Peyer's patch (tissue), 4 donors: Measurements from ENCODE around the gene SREK1.

ENCODE experiments used
- CTCF ChIP-seq, 6 experiments: fragments of 450-650 bp in 4 of 6; fragments of 200-600 bp in 2 of 6; sonication (generic) in 1 of 6; IDR thresholded peaks; one replicate each; pipeline ENCODE4 v1.5.1; 2017 to 2019; ENCODE audit warnings: antibody characterized with exemption in 6 of 6, mild to moderate bottlenecking in 3 of 6, moderate library complexity in 1 of 6
- POLR2A ChIP-seq, 2 donors: fragments of 450-650 bp; IDR thresholded peaks; one replicate each; pipeline ENCODE4 v1.5.1; 2017; ENCODE audit warnings: antibody characterized with exemption in 2 of 2, mild to moderate bottlenecking in 2 of 2, moderate library complexity in 2 of 2

GRCh38 chr5:66129144-66129543 is 15.0 kb upstream of the SREK1 start:
- no peak for TF ChIP-seq POLR2A (IDR thresholded peaks at IDR 0.05)
- no peak for TF ChIP-seq CTCF (IDR thresholded peaks at IDR 0.05)
